IMR-90 (cell line): ENCODE measurements around the gene ENOX1.

Experiments used
- BHLHE40 ChIP-seq: fragments of 150-350 bp; IDR thresholded peaks from 2 replicates; pipeline ENCODE4 v1.6.1; 2016; ENCODE audit warnings: mild to moderate bottlenecking, low read depth, low read length
- CEBPB ChIP-seq: IDR thresholded peaks from 2 replicates; pipeline ENCODE4 v1.6.1; 2012; ENCODE audit warnings: low read depth, low read length, improper control_type of control experiment
- MAFK ChIP-seq: IDR thresholded peaks from 2 replicates; pipeline ENCODE4 v1.6.1; 2012; ENCODE audit warnings: low read depth, low read length, improper control_type of control experiment
- MAZ ChIP-seq: IDR thresholded peaks from 2 replicates; pipeline ENCODE4 v1.6.1; 2012; ENCODE audit warnings: low read depth, mild to moderate bottlenecking, low read length, improper control_type of control experiment, moderate library complexity, borderline replicate concordance
- NFE2L2 ChIP-seq: fragments of 150-350 bp; IDR thresholded peaks from 2 replicates; pipeline ENCODE4 v1.6.1; 2016; ENCODE audit warnings: low read depth, mild to moderate bottlenecking, low read length
- POLR2A ChIP-seq: IDR thresholded peaks from 2 replicates; pipeline ENCODE4 v1.6.1; 2012; ENCODE audit warnings: mild to moderate bottlenecking, low read depth, low read length
- RAD21 ChIP-seq: IDR thresholded peaks from 2 replicates; pipeline ENCODE4 v1.6.1; 2012; ENCODE audit warnings: low read length, improper control_type of control experiment
- RCOR1 ChIP-seq: IDR thresholded peaks from 2 replicates; pipeline ENCODE4 v1.6.1; 2012; ENCODE audit warnings: mild to moderate bottlenecking, low read length, improper control_type of control experiment; ENCODE audit not compliant: insufficient replicate concordance
- RFX5 ChIP-seq: IDR thresholded peaks from 2 replicates; pipeline ENCODE4 v1.8.0; 2012; ENCODE audit warnings: low read depth, mild to moderate bottlenecking, low read length, moderate library complexity
- SMC3 ChIP-seq: fragments of 150-350 bp; IDR thresholded peaks from 2 replicates; pipeline ENCODE4 v1.6.1; 2016; ENCODE audit warnings: low read depth, mild to moderate bottlenecking, antibody characterized with exemption, low read length, moderate library complexity
- TF ChIP-seq, protein P1 (sequence below): fragments of 150-350 bp; IDR thresholded peaks from 2 replicates; pipeline ENCODE4 v1.6.1; 2017; ENCODE audit warnings: mild to moderate bottlenecking, antibody characterized with exemption, low read length, low read depth
- TF ChIP-seq, protein P2 (sequence below): conservative IDR thresholded peaks from 2 replicates; pipeline ENCODE4 v1.5.1; 2012; ENCODE audit warnings: mild to moderate bottlenecking, low read depth, low read length, improper control_type of control experiment
- TF ChIP-seq, protein P3 (sequence below): fragments of 150-350 bp; IDR thresholded peaks from 2 replicates; pipeline ENCODE4 v1.6.1; 2016; ENCODE audit warnings: low read depth, mild to moderate bottlenecking, low read length, moderate library complexity, borderline replicate concordance

DNA sequence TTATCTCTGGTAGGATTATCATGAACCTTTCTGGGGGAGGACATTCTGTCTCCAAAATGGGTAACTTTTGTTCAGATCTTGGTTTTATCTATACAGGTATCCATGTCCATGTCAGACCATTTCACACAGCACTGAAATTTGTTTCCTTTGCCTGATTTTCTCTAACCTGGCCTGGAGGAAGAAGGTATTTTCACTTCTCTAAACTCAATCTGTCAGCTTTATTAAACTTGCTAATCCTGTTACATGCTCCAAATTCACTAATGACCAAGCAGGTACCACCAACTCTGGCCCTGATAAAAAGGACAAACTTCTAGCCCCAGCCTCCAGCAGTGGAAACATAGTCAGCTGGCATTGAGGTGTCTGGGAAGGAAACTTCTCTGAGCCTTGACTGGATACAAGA lies 529.0 kb downstream of the ENOX1 start:
- TF ChIP-seq, protein P1, sequence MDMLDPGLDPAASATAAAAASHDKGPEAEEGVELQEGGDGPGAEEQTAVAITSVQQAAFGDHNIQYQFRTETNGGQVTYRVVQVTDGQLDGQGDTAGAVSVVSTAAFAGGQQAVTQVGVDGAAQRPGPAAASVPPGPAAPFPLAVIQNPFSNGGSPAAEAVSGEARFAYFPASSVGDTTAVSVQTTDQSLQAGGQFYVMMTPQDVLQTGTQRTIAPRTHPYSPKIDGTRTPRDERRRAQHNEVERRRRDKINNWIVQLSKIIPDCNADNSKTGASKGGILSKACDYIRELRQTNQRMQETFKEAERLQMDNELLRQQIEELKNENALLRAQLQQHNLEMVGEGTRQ: no peak
- TF ChIP-seq, protein P2, sequence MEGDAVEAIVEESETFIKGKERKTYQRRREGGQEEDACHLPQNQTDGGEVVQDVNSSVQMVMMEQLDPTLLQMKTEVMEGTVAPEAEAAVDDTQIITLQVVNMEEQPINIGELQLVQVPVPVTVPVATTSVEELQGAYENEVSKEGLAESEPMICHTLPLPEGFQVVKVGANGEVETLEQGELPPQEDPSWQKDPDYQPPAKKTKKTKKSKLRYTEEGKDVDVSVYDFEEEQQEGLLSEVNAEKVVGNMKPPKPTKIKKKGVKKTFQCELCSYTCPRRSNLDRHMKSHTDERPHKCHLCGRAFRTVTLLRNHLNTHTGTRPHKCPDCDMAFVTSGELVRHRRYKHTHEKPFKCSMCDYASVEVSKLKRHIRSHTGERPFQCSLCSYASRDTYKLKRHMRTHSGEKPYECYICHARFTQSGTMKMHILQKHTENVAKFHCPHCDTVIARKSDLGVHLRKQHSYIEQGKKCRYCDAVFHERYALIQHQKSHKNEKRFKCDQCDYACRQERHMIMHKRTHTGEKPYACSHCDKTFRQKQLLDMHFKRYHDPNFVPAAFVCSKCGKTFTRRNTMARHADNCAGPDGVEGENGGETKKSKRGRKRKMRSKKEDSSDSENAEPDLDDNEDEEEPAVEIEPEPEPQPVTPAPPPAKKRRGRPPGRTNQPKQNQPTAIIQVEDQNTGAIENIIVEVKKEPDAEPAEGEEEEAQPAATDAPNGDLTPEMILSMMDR: no peak
- no peak for TF ChIP-seq RAD21
- no peak for TF ChIP-seq CEBPB
- TF ChIP-seq RCOR1: no peak
- TF ChIP-seq RFX5: no peak
- TF ChIP-seq, protein P3, sequence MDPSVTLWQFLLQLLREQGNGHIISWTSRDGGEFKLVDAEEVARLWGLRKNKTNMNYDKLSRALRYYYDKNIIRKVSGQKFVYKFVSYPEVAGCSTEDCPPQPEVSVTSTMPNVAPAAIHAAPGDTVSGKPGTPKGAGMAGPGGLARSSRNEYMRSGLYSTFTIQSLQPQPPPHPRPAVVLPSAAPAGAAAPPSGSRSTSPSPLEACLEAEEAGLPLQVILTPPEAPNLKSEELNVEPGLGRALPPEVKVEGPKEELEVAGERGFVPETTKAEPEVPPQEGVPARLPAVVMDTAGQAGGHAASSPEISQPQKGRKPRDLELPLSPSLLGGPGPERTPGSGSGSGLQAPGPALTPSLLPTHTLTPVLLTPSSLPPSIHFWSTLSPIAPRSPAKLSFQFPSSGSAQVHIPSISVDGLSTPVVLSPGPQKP: no peak
- TF ChIP-seq BHLHE40: no peak
- no peak for TF ChIP-seq SMC3
- TF ChIP-seq POLR2A: no peak
- TF ChIP-seq MAZ: no peak
- no peak for TF ChIP-seq NFE2L2
- TF ChIP-seq MAFK: no peak
